ENCODE results near the gene C2orf68. TPM values are rescaled to one million over a fixed set of nuclear protein-coding genes. Genes with fewer than 3 reads are reported as not detected.

The C2orf68 gene
- total RNA-seq, 4 donors from 2014 or later, result 12.3 to 21.0 (median 19.8) TPM

GRCh38 chr2:85650456-85650855 lies 38.6 kb upstream of the C2orf68 start:
- Histone ChIP-seq H3K27ac (no peak overlapping the region), H3K9me3 (no peaks in the 10 kb centered on the region), H3K4me1 (no peaks in the 10 kb centered on the region), H3K27me3 (no peaks in the 10 kb centered on the region), H3K4me3 (no peak overlapping the region), H3K36me3 (peaks cover 5 to 91% of the 10 kb centered on the region in 2 donors)
- no peak for TF ChIP-seq POLR2A (IDR thresholded peaks at IDR 0.05)
- no peak for TF ChIP-seq POLR2AphosphoS5 (IDR thresholded peaks at IDR 0.05)
- TF ChIP-seq, protein P1, sequence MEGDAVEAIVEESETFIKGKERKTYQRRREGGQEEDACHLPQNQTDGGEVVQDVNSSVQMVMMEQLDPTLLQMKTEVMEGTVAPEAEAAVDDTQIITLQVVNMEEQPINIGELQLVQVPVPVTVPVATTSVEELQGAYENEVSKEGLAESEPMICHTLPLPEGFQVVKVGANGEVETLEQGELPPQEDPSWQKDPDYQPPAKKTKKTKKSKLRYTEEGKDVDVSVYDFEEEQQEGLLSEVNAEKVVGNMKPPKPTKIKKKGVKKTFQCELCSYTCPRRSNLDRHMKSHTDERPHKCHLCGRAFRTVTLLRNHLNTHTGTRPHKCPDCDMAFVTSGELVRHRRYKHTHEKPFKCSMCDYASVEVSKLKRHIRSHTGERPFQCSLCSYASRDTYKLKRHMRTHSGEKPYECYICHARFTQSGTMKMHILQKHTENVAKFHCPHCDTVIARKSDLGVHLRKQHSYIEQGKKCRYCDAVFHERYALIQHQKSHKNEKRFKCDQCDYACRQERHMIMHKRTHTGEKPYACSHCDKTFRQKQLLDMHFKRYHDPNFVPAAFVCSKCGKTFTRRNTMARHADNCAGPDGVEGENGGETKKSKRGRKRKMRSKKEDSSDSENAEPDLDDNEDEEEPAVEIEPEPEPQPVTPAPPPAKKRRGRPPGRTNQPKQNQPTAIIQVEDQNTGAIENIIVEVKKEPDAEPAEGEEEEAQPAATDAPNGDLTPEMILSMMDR (IDR thresholded peaks at IDR 0.05), result no peak
- TF ChIP-seq EP300 (IDR thresholded peaks at IDR 0.05), result no peak
- no peak for ATAC-seq
- 100% methylated on average over 2 of the region's 4 CpGs; no CpG with 5 or more reads in 1 of the 2 donors for WGBS, 2 donors (ENCODE audit: low coverage in 1 of 2)

- TF ChIP-seq EP300 (IDR thresholded peaks at IDR 0.05) (no peak), POLR2AphosphoS5 (IDR thresholded peaks at IDR 0.05) (peak; percentile 37), POLR2A (IDR thresholded peaks at IDR 0.05) (no peak)
- TF ChIP-seq, protein P1 (IDR thresholded peaks at IDR 0.05), result no peak
- Histone ChIP-seq H3K27me3 (no peaks in the 10 kb centered on the region), H3K4me1 (no peaks in the 10 kb centered on the region), H3K36me3 (peaks cover 7 to 94% of the 10 kb centered on the region in 2 donors), H3K9me3 (no peaks in the 10 kb centered on the region), H3K4me3 (no peak overlapping the region), H3K27ac (no peak overlapping the region)
- no peak for ATAC-seq
- WGBS, 2 donors (ENCODE audit: low coverage in 1 of 2), result 65 to 71% methylated on average over 2 to 7 of the region's 9 CpGs
Measured at GRCh38 chr2:85649201-85650190, 37.6 kb upstream of the C2orf68 start.

DNA sequence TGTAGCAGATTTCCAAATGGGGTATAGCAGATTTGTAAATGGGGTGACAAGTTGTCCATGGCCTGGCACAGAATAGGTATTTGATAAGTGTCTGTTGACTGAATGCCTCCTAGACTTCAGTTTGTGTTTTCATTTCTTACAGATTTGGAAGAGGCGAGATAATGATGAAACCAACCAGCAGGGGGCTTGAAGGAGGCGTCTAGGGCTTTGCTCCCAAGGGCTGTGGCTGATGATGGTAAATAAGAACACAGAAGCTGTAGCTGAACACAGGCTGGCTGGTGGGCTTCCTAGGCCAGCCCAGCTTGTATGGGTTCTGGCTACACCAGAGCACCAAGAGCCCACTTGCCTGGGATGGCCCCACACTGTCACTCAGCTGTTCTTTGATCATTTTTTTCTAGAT lies 36.8 kb upstream of the C2orf68 start:
- ATAC-seq, result peak; percentile 43
- Histone ChIP-seq H3K4me3 (no peak overlapping the region), H3K27me3 (no peaks in the 10 kb centered on the region), H3K4me1 (no peaks in the 10 kb centered on the region), H3K9me3 (no peaks in the 10 kb centered on the region), H3K36me3 (peaks cover 7 to 98% of the 10 kb centered on the region in 2 donors), H3K27ac (peak overlapping the region in 2 of 4 donors; percentile 4 to 18)
- 50 to 71% methylated on average over 2 of the region's 2 CpGs for WGBS, 2 donors (ENCODE audit: low coverage in 1 of 2)
- TF ChIP-seq, protein P1 (IDR thresholded peaks at IDR 0.05), result peak in 2 of 4 experiments; percentile 23 to 29
- no peak for TF ChIP-seq POLR2AphosphoS5 (IDR thresholded peaks at IDR 0.05)
- TF ChIP-seq POLR2A (IDR thresholded peaks at IDR 0.05), result no peak

DNA sequence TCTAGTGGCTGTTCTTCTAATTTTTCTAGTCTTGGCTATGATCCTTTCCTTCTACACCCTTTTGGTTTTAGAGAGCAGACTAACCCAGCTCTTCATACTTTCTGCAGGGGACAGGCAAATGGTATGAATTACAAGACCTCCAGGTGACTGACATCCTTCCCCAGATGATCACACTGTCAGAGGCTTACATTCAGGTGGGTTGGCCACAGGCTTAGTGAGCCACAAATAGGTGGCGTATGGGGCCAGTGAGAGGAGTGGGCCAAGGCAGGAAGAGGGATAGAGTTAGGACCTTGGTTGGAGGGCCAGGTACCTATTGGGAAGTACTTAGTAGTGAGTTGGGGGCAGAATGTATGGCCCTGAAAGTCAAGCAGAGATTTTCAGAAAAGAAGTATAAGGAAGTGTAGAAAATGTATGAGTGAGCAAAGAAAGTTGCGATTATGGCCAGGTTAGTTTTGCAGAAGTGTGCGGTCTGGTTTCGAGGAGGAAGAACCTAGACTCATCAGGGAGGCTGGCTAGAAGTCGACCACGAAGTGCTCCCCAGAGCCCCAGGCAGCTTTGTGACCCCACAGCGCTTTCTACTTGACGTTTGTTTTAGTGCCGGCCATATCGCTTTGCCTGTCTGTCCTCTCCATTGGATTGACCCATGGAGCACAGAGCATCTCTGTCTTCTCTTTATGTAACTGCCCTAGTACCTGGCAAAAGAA lies 36.1 kb upstream of the C2orf68 start:
- H3K27ac ChIP-seq, result peak overlapping the region in 1 of 4 donors; percentile 4
- TF ChIP-seq, protein P1 (IDR thresholded peaks at IDR 0.05), result no peak
- TF ChIP-seq POLR2AphosphoS5 (IDR thresholded peaks at IDR 0.05), result no peak
- no peaks in the 10 kb centered on the region for H3K27me3 ChIP-seq
- ATAC-seq, result no peak
- H3K36me3 ChIP-seq, result peaks cover 7 to 98% of the 10 kb centered on the region in 2 donors
- WGBS, 2 donors (ENCODE audit: low coverage in 1 of 2), result 67 to 91% methylated on average over 1 to 9 of the region's 10 CpGs
- H3K4me3 ChIP-seq, result no peak overlapping the region
- no peaks in the 10 kb centered on the region for H3K9me3 ChIP-seq
- no peaks in the 10 kb centered on the region for H3K4me1 ChIP-seq

Data from gastroesophageal sphincter (tissue), 4 donors.